Astrocyte (in vitro differentiated cells and primary cell): ENCODE results near the gene WDR45B. TPM values are rescaled to one million over a fixed set of nuclear protein-coding genes. Genes with fewer than 3 reads are reported as not detected.
"Not testable (repeated sequence)": the region's sequence is repeated elsewhere in the genome, so short reads cannot be mapped to it uniquely, and the experiment has no call there.

Source experiments
- DNase-seq: peaks from one replicate; pipeline ENCODE4 v3.0.0-alpha.2; 2010; ENCODE audit warnings: low read depth
- FAIRE-seq: peaks from 2 replicates; lab custom pipeline; 2011; peaks lifted over from hg19 to GRCh38; lab: Jason Lieb, UNC
- H2AFZ ChIP-seq: 2 replicates; pipeline ENCODE4 v1.6.0; 2012; ENCODE audit warnings: low read depth, low read length, inconsistent platforms
- H3K27ac ChIP-seq: 2 replicates; pipeline ENCODE4 v1.5.1; 2011; ENCODE audit warnings: low read depth, low read length, inconsistent platforms
- H3K27me3 ChIP-seq: 2 replicates; pipeline ENCODE4 v1.6.0; 2011; ENCODE audit warnings: low read length, inconsistent platforms; ENCODE audit not compliant: insufficient read depth
- H3K36me3 ChIP-seq: 2 replicates; pipeline ENCODE4 v1.5.1; 2011; ENCODE audit warnings: low read length, inconsistent platforms; ENCODE audit not compliant: insufficient read depth
- H3K4me1 ChIP-seq: 2 replicates; pipeline ENCODE4 v1.5.1; 2011; ENCODE audit warnings: low read length, inconsistent platforms; ENCODE audit not compliant: insufficient read depth
- H3K4me2 ChIP-seq: 2 replicates; pipeline ENCODE4 v1.6.0; 2012; ENCODE audit warnings: low read length, inconsistent platforms
- H3K4me3 ChIP-seq: 2 replicates; pipeline ENCODE4 v1.5.1; 2011; ENCODE audit warnings: low read depth, mild to moderate bottlenecking, low read length, inconsistent platforms; ENCODE audit not compliant: insufficient read depth
- H3K79me2 ChIP-seq: 2 replicates; pipeline ENCODE4 v1.6.0; 2012; ENCODE audit warnings: mild to moderate bottlenecking, low read length, inconsistent platforms; ENCODE audit not compliant: insufficient read depth
- H3K9ac ChIP-seq: 2 replicates; pipeline ENCODE4 v1.6.0; 2012; ENCODE audit warnings: mild to moderate bottlenecking, low read length, inconsistent platforms
- H3K9me3 ChIP-seq: 2 replicates; pipeline ENCODE4 v1.5.1; 2012; ENCODE audit warnings: low read depth, mild to moderate bottlenecking, low read length, inconsistent platforms; ENCODE audit not compliant: insufficient read depth
- H4K20me1 ChIP-seq: 2 replicates; pipeline ENCODE4 v1.6.0; 2012; ENCODE audit warnings: low read length, inconsistent platforms; ENCODE audit not compliant: insufficient read depth
- H3K27ac Mint-ChIP-seq: one replicate; pipeline ENCODE4 v1.8.0; 2021; ENCODE audit warnings: mild to moderate bottlenecking, mixed read lengths; ENCODE audit not compliant: unreplicated experiment
- H3K27me3 Mint-ChIP-seq: one replicate; pipeline ENCODE4 v1.8.0; 2021; ENCODE audit warnings: low read depth, mixed read lengths; ENCODE audit not compliant: unreplicated experiment
- H3K36me3 Mint-ChIP-seq: one replicate; pipeline ENCODE4 v1.8.0; 2021; ENCODE audit warnings: low read depth, mixed read lengths; ENCODE audit not compliant: unreplicated experiment
- H3K4me1 Mint-ChIP-seq: one replicate; pipeline ENCODE4 v1.8.0; 2021; ENCODE audit warnings: low read depth, mixed read lengths; ENCODE audit not compliant: unreplicated experiment
- H3K4me3 Mint-ChIP-seq: one replicate; pipeline ENCODE4 v1.8.0; 2021; ENCODE audit warnings: mild to moderate bottlenecking, moderate library complexity, mixed read lengths; ENCODE audit not compliant: unreplicated experiment
- H3K9me3 Mint-ChIP-seq: one replicate; pipeline ENCODE4 v1.8.0; 2021; ENCODE audit warnings: mild to moderate bottlenecking, mixed read lengths; ENCODE audit not compliant: unreplicated experiment
- EZH2 ChIP-seq: IDR thresholded peaks from 2 replicates; pipeline ENCODE4 v1.6.1; 2012; ENCODE audit warnings: mild to moderate bottlenecking, low read length, inconsistent platforms; ENCODE audit not compliant: insufficient read depth
- total RNA-seq: library from RNA; stranded (reverse); gene quantifications from 2 replicates; pipeline ENCODE4 v1.2.1, GENCODE V29; 2021
- TF ChIP-seq, protein P1 (sequence below): IDR thresholded peaks from 2 replicates; pipeline ENCODE4 v1.5.1; 2011; ENCODE audit warnings: low read depth, mild to moderate bottlenecking, inconsistent platforms, low read length, moderate library complexity; ENCODE audit not compliant: insufficient read depth

The WDR45B gene
- total RNA-seq, 1 donor from 2014 or later = 75.4 TPM

DNA sequence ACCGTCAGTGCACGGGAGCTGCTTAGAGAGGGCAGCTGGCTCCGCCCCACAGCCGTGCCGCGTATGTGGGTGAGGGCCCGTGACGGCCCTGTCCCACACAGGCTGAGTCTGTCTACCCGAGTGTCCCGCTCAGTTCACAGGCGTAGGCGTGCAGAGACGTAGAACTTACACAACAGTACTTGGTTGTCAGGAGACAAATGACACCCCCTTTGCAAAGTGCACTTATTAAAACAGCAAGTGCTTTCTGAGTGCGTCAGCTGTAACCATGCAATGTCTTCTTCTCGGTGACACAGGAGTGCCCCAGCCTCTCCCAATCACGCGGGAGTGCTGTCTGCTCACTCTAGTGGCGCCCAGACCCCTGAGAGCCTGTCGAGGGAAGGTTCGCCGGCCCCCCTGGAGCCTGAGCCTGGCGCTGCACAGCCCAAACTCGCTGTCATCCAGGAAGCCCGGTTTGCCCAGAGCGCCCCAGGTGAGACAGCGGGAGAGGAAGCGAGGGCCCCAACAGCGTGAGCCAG lies 64.5 kb downstream of the WDR45B start:
- no peak overlapping the region for H3K4me3 Mint-ChIP-seq
- no peak for FAIRE-seq
- Histone ChIP-seq H3K27ac (no peak overlapping the region), H3K4me3 (no peak overlapping the region), H3K9me3 (no peaks in the 10 kb centered on the region), H3K36me3 (peaks cover 15% of the 10 kb centered on the region), H3K4me2 (no peak overlapping the region), H3K9ac (no peak overlapping the region), H3K27me3 (no peaks in the 10 kb centered on the region), H4K20me1 (peaks cover 28% of the 10 kb centered on the region), H3K79me2 (no peaks in the 10 kb centered on the region), H3K4me1 (peaks cover 5% of the 10 kb centered on the region), H2AFZ (no peak overlapping the region)
- no peaks in the 10 kb centered on the region for H3K27me3 Mint-ChIP-seq
- TF ChIP-seq EZH2 = no peak
- TF ChIP-seq, protein P1, sequence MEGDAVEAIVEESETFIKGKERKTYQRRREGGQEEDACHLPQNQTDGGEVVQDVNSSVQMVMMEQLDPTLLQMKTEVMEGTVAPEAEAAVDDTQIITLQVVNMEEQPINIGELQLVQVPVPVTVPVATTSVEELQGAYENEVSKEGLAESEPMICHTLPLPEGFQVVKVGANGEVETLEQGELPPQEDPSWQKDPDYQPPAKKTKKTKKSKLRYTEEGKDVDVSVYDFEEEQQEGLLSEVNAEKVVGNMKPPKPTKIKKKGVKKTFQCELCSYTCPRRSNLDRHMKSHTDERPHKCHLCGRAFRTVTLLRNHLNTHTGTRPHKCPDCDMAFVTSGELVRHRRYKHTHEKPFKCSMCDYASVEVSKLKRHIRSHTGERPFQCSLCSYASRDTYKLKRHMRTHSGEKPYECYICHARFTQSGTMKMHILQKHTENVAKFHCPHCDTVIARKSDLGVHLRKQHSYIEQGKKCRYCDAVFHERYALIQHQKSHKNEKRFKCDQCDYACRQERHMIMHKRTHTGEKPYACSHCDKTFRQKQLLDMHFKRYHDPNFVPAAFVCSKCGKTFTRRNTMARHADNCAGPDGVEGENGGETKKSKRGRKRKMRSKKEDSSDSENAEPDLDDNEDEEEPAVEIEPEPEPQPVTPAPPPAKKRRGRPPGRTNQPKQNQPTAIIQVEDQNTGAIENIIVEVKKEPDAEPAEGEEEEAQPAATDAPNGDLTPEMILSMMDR = no peak
- DNase-seq = no peak
- peaks cover 14% of the 10 kb centered on the region for H3K36me3 Mint-ChIP-seq
- H3K4me1 Mint-ChIP-seq = peaks cover 7% of the 10 kb centered on the region
- no peak overlapping the region for H3K27ac Mint-ChIP-seq
- H3K9me3 Mint-ChIP-seq = no peaks in the 10 kb centered on the region

DNA sequence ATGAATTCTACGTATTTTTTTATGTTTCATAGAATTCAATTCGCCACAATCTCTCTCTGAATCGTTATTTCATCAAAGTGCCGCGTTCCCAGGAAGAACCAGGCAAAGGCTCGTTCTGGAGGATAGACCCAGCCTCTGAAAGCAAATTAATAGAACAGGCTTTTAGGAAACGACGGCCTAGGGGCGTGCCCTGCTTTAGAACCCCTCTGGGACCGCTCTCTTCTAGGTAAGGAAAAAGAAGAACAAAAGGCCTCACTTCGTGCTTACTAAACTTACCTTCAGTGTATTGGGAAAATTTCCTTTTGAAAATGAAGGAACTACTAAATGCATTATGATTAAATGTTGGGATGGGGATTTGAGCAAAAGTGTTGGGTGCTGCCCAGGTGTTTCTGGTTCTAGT lies 65.5 kb downstream of the WDR45B start:
- Histone ChIP-seq H3K27ac (no peak overlapping the region), H3K9me3 (no peaks in the 10 kb centered on the region), H3K36me3 (peaks cover 11% of the 10 kb centered on the region), H3K4me3 (no peak overlapping the region), H3K4me2 (no peak overlapping the region), H3K79me2 (peaks cover 3% of the 10 kb centered on the region), H4K20me1 (peaks cover 31% of the 10 kb centered on the region), H3K9ac (no peak overlapping the region), H2AFZ (no peak overlapping the region), H3K27me3 (no peaks in the 10 kb centered on the region), H3K4me1 (peaks cover 5% of the 10 kb centered on the region)
- Mint-ChIP-seq H3K4me1 (peaks cover 7% of the 10 kb centered on the region), H3K9me3 (no peaks in the 10 kb centered on the region), H3K4me3 (no peak overlapping the region), H3K27ac (no peak overlapping the region), H3K36me3 (peaks cover 15% of the 10 kb centered on the region), H3K27me3 (no peaks in the 10 kb centered on the region)
- DNase-seq (no peak), FAIRE-seq (no peak)
- TF ChIP-seq, protein P1 = no peak
- TF ChIP-seq EZH2 = no peak

DNA sequence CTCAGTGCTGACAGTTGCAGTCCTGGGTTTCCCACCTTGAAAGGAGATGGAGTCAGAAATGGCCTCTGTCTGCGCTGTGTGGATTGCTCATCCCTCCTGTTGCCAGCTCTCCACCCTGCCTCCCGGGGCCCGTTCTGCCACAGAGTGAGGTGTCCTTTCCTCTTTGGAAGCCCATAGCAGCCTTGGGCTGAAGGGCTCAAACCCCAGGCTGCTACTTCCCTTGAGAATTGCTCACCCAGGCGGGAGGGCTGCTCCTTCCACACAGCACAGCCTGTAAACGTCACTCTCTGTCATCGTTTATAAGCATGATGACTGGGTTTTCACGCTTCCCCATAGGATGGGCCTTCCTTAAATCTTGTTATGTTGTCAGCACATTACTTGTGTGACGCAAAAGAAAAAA lies 66.0 kb downstream of the WDR45B start:
- Histone ChIP-seq H3K79me2 (peaks cover 3% of the 10 kb centered on the region), H3K4me2 (no peak overlapping the region), H2AFZ (no peak overlapping the region), H3K4me3 (no peak overlapping the region), H4K20me1 (peaks cover 31% of the 10 kb centered on the region), H3K9me3 (no peaks in the 10 kb centered on the region), H3K27ac (no peak overlapping the region), H3K9ac (no peak overlapping the region), H3K36me3 (peaks cover 11% of the 10 kb centered on the region), H3K4me1 (peaks cover 5% of the 10 kb centered on the region), H3K27me3 (no peaks in the 10 kb centered on the region)
- H3K4me1 Mint-ChIP-seq = peaks cover 6% of the 10 kb centered on the region
- no peaks in the 10 kb centered on the region for H3K27me3 Mint-ChIP-seq
- no peak for DNase-seq
- peaks cover 15% of the 10 kb centered on the region for H3K36me3 Mint-ChIP-seq
- peak overlapping the region; percentile 41 for H3K27ac Mint-ChIP-seq
- TF ChIP-seq EZH2 = no peak
- TF ChIP-seq, protein P1 = no peak
- FAIRE-seq = no peak
- no peaks in the 10 kb centered on the region for H3K9me3 Mint-ChIP-seq
- no peak overlapping the region for H3K4me3 Mint-ChIP-seq

DNA sequence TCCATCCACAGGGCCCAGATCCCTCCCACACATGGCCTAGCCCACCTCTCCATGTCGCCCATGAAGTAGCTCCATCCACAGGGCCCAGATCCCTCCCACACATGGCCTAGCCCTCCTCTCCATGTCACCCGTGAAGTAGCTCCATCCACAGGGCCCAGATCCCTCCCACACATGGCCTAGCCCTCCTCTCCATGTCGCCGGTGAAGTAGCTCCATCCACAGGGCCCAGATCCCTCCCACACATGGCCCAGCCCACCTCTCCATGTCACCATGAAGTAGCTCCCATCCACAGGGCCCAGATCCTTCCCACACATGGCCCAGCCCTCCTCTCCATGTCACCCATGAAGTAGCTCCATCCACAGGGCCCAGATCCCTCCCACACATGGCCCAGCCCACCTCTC lies 68.3 kb downstream of the WDR45B start:
- peaks cover 11% of the 10 kb centered on the region for H3K36me3 Mint-ChIP-seq
- not testable (repeated sequence) for H3K79me2 ChIP-seq, H3K4me3 ChIP-seq, H3K4me3 Mint-ChIP-seq, H3K4me2 ChIP-seq, H3K27ac Mint-ChIP-seq, FAIRE-seq, H3K9me3 Mint-ChIP-seq, H3K27ac ChIP-seq, H3K4me1 ChIP-seq, H3K27me3 Mint-ChIP-seq, H3K9ac ChIP-seq, H3K4me1 Mint-ChIP-seq, H3K9me3 ChIP-seq, DNase-seq, H2AFZ ChIP-seq, H3K27me3 ChIP-seq
- H4K20me1 ChIP-seq = peaks cover 28% of the 10 kb centered on the region
- peaks cover 18% of the 10 kb centered on the region for H3K36me3 ChIP-seq
